HG03280 (cell line): ENCODE measurements around the gene TSPAN16.

Source experiments
- ATAC-seq: cut with Tn5 transposase; IDR thresholded peaks from one replicate; pipeline ENCODE4 v1.9.1; 2021; ENCODE audit warnings: mild to moderate bottlenecking, moderate library complexity; ENCODE audit not compliant: unreplicated experiment

The TSPAN16 gene

GRCh38 chr19:11268783-11269267 lies 27.1 kb upstream of the TSPAN16 start:
- ATAC-seq = no peak

DNA sequence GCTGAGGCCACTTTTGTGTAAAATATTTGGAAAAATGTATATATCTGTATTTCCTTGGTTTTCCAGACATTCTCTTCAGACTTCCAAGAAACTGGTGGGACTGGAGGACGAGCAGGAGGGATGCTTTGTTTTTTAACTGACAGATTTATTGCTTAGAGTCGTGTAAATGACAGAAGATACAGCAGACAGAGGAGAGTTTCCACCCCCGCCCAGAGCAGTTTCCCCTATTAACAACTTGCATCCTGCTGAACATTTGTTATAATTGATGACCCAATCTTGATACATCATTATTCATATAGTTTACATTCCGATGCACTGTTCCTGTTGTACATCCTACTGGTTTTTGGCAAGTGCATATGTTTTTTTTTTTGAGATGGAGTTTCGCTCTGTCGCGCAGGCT lies 26.6 kb upstream of the TSPAN16 start:
- no peak for ATAC-seq

- no peak for ATAC-seq
Measured at GRCh38 chr19:11273296-11273695, 22.7 kb upstream of the TSPAN16 start.

- ATAC-seq = no peak
Measured at GRCh38 chr19:11273989-11274388, 22.0 kb upstream of the TSPAN16 start.

- ATAC-seq = no peak
Measured at GRCh38 chr19:11274533-11275086, 21.4 kb upstream of the TSPAN16 start.

DNA sequence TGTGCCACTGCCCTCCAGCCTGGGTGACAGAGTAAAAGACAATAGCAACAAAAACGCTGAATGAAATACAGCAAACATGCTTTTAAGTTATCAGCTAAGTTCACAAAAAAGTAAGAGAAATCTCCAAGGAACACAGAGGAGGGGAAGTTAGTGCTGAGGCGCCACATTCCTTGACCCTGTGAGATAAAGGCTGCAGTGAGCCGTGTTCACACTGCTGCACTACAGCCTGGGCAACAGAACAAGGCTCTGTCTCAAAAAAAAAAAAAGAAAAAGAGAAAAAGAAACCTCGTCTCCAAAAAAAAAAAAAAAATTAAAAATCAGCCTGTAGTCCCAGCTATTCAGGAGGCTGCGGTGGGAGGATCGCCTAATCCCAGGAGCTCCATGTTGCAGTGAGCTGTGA lies 17.3 kb upstream of the TSPAN16 start:
- ATAC-seq = no peak

- no peak for ATAC-seq
Measured at GRCh38 chr19:11279505-11280236, 16.3 kb upstream of the TSPAN16 start.

- no peak for ATAC-seq
Measured at GRCh38 chr19:11281356-11282049, 14.5 kb upstream of the TSPAN16 start.

DNA sequence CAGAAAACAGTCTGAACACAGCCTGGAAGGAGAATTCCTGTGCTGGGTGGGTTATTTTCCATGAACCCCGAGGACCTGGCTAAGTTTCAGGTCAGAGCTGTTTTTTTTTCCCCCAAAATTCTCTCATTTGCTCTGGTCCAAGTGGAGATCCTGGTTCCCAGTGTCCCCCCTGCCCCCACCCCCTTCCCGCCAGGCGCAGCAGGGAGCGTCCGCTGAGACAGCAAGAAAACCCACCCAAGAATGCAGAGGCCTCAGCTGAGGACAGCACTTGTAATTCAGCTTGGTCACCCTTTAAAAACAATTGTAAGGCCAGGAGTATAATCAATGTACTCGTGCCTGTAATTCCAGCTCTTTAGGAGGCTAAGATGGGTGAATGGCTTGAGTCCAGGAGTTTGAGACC lies 11.4 kb upstream of the TSPAN16 start:
- ATAC-seq = no peak

GRCh38 chr19:11286312-11286974 lies 9.5 kb upstream of the TSPAN16 start:
- ATAC-seq = no peak

DNA sequence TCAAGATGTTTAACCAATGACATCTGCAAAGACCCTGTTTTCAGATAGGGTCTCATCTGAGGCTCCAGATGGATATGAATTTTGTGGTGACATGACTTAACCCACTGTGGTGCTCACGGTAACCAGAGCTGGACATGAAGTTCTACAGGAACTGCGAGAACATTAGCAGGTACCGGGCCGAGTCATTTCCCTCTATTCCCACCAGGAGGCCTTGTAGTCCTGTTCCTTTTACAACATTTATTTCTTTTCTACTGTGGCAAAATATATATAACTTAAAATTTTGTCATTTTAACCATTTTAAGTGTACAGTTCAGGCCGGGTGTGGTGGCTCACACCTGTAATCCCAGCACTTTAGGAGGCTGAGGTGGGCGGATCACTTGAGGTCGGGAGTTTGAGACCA lies 7.6 kb upstream of the TSPAN16 start:
- no peak for ATAC-seq

DNA sequence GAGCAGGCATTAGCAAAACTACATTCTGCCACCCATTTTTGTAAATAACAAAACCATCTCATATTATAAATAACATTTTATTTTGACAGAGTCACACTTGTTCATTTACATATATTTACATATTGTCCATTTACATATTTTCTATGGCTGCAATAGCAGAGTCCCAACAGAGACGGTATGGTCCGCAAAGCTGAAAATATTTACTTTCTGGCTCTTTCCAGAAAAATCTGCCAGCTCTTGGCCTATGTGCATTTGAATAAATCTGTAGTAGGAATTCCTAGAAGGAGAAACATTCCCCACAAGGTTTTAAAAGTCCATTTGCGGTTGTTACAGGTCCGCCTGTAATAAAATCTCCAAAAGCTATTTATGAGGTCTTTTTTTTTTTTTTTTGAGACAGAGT lies 5.7 kb upstream of the TSPAN16 start:
- no peak for ATAC-seq

- no peak for ATAC-seq
Measured at GRCh38 chr19:11291415-11291814, 4.5 kb upstream of the TSPAN16 start.

DNA sequence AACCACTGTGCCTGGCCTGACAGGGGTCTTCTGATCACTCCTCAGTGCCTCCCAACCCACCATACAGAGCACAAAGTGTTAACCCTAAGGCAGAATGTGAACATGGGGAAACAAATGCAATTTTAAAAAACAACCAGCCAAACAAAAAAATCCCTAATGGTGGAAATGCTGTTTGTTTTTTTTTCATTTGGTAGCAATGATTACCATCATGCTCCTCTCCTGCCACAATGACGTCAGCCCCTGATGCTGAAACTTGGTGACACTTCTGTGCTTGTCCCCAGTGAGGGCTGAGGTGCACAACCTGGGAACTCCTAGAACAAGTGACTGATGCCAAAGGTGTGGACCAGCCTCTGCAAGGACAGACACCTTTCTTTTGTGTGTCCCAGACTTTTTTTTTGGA lies 4.0 kb upstream of the TSPAN16 start:
- ATAC-seq = no peak

DNA sequence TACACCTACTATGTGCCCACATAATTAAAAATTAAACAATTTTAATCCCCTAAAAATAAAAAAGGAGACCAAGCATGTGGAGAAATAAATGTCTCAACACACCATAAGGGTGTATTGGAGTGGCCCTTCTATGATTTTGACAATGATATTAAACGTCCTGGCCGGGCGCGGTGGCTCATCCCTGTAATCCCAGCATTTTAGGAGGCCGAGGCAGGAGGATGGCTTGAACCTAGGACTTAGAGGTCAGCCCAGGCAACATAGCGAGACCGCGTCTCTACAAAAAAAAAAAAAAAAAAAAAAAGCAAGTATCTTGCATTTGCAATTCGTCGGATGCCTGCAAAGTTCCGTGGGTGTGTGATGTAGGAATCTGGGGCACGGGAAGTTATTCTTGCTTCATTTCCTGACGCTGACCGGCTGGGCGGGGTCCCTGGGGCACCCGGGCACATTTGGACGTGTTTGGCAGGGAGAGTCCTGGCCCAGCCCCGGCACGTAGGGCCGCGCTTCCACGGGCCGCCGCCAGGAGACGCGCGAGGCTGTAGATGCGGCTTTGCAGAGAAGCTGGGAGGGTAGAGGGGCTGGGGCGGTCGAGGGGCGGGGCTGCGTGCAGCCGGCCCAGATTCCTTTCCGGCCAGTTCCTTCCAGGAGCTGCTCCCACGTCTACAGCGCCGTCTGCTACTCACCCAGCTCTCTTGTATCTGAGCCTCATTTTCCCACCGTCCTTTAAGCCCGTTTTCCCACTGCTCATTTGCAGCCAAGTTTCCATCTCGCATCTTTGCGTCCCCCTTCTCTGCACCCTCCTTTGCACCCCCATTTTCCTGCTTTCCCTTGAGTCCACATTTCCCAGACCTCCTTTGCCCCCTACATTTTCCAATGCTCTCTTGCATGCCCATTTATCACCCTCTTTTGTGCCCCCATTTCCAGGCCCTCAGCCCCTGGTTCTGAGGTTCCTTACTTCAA lies 2.2 kb upstream of the TSPAN16 start:
- ATAC-seq = peak; percentile 74

- no peak for ATAC-seq
Measured at GRCh38 chr19:11295180-11295579, 780 bp upstream of the TSPAN16 start.

DNA sequence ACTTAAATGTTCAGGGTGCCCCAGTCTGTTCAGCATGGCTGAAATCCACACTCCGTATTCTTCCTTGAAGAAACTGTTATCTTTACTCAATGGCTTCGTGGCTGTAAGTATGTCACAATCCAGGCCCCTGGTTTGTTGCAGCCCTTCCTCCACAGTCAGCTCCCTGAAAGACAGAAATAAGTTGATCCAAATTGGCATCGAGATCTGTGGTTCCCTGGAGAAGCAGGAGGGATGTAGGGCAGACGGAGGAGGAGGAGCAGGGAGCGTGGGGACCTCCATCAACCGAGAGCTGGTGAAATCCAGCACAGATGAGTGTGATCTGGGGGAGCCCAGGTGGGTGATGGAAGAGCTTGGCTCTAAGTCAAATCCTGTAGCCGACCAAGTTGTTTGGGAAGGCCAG lies 304 bp downstream of the TSPAN16 start:
- no peak for ATAC-seq

- ATAC-seq = no peak
Measured at GRCh38 chr19:11299946-11300810, 4.2 kb downstream of the TSPAN16 start.

DNA sequence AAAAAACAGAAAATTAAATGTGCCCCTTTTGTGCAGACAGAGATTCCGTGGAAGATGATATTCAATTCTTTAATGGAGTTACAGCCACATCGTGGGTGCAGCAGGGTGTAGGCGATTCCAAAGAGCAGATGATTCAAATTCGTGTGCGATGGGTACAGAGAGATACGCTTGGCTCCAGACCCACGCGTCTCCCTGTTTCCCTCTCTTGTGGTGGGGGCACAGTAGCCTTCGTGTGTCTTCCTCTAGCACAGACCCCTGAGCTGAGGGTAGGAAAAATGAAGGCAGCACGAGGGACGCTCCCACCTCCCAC lies 4.8 kb downstream of the TSPAN16 start:
- ATAC-seq = no peak

DNA sequence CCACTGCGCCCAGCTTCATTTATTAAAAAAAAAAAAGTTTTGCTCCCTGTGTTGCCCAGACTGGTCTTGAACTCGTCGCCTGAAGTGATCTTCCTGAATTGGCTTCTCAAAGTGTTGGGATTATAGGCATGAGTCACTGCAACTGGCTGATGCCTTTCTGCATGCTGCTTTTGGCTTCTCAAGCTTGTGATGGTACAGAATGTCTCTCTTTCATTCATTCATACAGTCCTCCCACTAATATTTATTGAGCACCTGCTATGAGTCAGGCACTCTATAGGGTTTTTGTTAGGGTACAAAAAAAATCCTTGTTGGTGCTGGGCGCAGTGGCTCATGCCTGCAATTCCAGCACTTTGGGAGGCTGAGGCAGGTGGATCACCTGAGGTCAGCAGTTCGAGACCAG lies 9.0 kb downstream of the TSPAN16 start:
- no peak for ATAC-seq
